ENCODE results near the gene LPO. TPM values are rescaled to one million over a fixed set of nuclear protein-coding genes. Genes with fewer than 3 reads are reported as not detected.

The LPO gene
- not detected in 2 replicates for total RNA-seq

DNA sequence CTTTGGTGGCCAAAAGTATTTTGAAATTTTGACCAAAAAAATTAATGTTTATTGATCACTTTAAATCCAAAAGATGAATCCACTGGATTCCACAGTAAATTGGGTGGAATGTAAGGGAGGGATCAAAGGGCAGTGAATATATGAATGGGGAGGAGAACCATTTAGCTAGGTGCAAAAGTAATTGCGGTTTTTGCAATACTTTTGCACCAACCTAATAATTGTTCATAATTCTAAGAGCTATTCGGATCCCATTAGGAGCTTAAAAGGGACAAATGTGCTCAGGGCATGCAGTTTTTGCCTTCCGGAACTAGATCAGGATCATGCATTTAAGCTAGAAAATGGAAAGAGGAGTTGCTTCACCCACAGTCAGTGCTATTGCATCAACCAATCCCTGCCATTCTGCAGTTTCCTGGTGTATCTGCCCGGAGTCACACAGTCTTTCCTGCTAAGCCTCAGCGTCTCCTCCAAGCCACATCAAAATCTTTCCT lies at the start of gene LPO:
Gene LPO, plus strand, starts transcription at position 438 of the 488 bp plus-strand sequence. CDS start 4,396 bp downstream, outside the sequence.

DNA sequence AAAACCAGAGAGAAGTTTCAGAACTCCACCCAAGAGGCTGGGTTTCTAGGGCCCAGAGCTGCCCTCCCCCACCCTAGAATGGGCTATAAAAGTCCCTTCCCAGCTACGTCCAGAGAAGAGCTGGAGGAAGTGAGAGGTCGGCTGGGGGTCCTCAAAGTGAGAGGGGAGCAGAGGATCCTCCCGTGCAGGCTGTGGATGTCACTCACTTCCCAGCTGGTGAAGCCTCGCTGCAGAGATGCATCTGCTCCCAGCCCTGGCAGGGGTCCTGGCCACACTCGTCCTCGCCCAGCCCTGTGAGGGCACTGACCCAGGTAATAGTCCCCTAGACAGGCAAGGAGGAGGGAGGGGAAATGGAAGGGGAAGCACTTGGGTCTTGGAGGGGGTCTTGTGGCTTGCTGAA lies 45.8 kb upstream of the LPO start, which contains the start of gene EPX:
Gene EPX, plus strand, starts transcription at position 115 of the 400 bp plus-strand sequence. Its CDS starts 121 bp downstream, at position 236.

DNA sequence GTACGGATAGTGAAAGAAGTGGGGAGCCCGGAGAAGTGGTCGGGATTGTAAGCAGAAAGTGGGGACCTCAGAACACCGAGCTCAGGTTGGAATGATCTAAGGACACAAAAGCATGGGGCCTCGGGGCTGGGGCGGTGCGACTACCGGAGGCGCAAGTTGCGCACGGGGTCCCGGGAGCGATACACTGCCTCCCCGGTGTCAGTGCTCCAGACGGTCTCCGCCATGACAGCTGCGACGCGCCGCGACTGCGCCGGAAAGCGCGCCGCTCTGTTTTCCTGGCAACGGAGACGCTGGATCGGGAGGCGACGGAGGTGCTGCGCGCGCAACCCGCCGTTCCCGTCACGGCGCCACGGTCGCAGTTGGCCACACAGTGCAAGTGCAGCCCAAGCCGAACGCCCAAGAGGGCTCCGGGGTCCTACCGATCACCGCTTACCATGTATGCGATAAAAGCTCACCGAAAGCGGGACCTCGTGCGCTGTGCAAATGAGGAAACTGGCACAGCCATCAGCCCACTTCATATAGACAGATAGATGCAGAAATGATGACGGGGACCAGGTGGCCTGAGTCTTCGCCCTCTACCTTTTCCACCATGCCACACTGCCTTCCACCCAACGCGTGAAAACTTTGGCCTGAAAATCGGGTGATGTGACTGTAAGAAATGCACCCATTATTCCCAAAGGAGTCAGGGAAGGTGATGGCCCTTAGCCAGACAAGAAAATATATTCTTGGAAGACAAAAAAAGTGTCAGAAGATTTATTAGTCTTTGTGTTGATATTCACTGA lies 19.2 kb upstream of the LPO start, which contains the start of gene MKS1:
Gene MKS1, minus strand, starts transcription at position 249 of the 782 bp plus-strand sequence. Its CDS starts 25 bp downstream, at position 224.

DNA sequence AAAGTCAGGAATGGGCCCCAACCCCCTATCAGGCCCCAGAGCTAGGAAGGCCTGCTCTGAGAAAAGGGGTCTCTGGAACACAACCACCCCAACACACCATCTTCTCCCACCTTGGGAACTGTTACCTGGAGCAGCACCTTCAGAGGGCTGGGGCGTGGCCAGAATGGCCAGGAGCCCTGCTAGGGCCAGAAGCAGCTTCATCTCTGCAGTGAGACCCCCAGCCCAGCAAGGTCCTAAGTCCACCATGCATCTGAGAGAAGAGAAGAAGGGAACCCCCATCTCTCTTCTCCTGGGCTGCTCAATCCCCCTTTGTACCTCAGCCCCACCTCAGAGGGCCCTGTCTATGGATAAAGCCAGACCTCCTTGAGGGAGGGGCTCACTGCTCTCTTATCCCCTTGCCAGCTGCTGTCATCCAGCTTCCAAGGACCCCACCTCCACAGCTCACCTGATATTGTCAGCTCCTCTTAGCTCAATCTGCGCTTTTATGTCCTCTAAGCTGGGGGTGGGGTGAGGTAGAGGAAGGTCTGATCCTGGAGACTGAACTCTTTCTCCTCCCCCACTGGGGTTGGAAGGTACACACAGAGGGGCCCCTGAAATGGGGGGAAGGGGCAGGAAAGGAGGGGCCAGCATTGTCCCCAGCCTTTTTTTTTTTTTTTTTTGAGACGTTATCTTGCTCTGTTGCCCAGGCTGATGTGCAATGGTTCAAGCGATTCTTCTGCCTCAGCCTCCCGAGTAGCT lies 42.3 kb downstream of the LPO start, which contains the start of gene MPO:
Gene MPO, minus strand, starts transcription at position 456 of the 738 bp plus-strand sequence. Its CDS starts 177 bp downstream, at position 279.

Other genes with a start within 250 kb of the LPO start
- gene SRSF1, start 231.3 kb upstream of the LPO start, total RNA-seq, result 213 and 221 TPM in 2 replicates
- 7.9 and 9.3 TPM in 2 replicates for gene DYNLL2, start 155.2 kb upstream of the LPO start, total RNA-seq
- not detected in 2 replicates for gene OR4D1, start 90.2 kb upstream of the LPO start, total RNA-seq
- not detected in 2 replicates for gene OR4D2, start 71.6 kb upstream of the LPO start, total RNA-seq
- not detected in 2 replicates for gene EPX, start 45.9 kb upstream of the LPO start, total RNA-seq
- gene MKS1, start 19.3 kb upstream of the LPO start, total RNA-seq, result 5.7 and 7.9 TPM in 2 replicates
- not detected in 2 replicates for gene MPO, start 42.4 kb downstream of the LPO start, total RNA-seq
- gene TSPOAP1, start 90.2 kb downstream of the LPO start, total RNA-seq, result not detected in 2 replicates
- 41.1 and 42.5 TPM in 2 replicates for gene SUPT4H1, start 113.6 kb downstream of the LPO start, total RNA-seq
- gene RNF43, start 178.9 kb downstream of the LPO start, total RNA-seq, result not detected in 2 replicates
- gene HSF5, start 249.8 kb downstream of the LPO start, total RNA-seq, result under 0.01 TPM in 1 of 2 replicates, not detected in the other

Measured in mammary microvascular endothelial cell (primary cell).